Measurements from ENCODE around the gene HPS4. TPM values are rescaled to one million over a fixed set of nuclear protein-coding genes. Genes with fewer than 3 reads are reported as not detected.
"Not testable (repeated sequence)": the region's sequence is repeated elsewhere in the genome, so short reads cannot be mapped to it uniquely, and the experiment has no call there.

HPS4 gene
- total RNA-seq, 1 donor from 2014 or later, result 49.8 TPM

DNA sequence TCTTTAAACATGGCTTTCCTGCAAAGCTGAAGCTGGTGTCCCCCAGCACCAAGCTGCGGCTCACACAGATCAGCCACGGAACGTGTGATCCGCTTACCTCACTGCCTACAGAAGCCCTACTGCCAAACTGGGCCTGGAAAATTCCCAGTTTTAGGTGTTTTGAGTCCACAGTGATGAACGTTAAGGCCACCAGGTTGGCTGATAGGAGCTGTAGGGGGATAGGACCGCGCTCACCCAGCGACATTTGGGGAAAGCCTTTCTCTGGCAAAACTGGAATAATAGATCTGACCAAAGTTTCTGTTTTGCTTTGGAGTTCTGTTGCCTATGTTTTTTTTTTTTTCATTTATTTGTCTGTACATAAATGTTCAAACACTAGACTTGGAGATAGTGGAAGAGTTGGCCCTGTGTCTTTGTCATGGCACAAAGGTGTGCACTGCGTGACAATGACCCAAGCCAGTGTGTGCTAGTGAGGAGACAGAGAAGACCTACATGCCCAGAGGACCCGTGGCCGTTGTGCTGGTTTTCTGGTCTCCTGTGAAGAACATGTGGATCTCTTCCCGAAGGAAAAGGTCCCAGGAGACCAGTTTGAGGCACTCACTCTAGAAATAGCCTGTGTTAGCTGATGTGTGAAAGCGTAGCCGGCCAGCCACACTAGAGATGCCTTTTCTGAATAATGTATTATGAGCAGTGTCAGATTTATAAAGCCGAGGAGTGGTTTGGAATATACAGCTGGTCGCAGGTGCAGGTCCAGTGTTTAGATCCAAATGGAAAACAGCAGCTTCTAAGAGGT lies 39.5 kb downstream of the HPS4 start:
- DNase-seq (ENCODE audit: low spot score), result no peak

DNA sequence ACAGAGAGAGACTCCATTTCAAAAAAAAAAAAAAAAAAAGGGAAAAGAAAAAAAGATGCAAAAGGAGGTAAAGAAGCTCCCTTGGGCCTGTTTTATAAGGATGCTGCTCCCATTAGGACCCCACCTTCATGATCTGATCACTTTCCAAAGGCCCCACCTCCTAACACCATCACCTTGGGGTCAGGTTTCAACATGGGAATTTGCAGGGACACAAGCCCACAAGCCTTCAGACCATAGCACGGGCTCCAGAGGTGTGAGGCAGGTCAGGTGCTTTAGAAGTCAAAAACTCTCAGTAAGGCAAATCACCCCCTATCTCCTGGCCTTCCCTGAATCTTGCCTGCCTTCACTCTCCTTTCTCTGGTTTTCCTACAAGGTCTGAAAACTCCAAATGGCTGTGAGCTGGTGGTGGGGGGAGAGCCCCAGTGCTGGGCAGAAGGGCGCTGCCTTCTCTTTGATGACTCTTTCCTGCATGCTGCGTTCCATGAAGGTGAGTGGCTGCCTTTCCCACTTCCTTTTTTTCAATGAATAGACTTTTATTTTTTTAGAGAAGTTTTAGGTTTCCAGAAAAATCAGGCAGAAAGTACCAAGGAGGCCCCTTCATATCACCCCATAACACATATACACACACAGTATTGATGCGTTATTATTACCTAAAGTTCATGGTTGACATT lies 41.4 kb downstream of the HPS4 start:
- DNase-seq (ENCODE audit: low spot score), result no peak

DNA sequence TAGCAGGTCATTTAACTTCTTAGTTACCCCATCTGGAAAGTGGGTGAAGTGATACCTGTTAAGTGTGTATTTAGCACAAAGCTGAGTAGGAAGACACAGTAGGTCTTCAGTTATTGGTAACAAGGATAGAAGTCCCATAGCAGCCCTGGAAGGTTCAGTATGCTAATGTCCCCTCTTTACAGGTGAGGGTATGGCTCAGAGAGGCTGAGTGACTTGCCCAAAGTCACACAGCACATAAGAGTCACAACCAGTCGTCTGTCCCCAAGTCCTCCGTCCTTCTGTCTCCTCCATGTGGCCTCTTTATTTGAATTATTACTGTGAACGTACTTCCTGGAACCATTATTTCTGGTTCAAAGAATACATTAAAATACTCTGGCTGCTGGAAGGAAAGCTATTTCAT lies 44.0 kb downstream of the HPS4 start:
- no peak for DNase-seq (ENCODE audit: low spot score)

DNA sequence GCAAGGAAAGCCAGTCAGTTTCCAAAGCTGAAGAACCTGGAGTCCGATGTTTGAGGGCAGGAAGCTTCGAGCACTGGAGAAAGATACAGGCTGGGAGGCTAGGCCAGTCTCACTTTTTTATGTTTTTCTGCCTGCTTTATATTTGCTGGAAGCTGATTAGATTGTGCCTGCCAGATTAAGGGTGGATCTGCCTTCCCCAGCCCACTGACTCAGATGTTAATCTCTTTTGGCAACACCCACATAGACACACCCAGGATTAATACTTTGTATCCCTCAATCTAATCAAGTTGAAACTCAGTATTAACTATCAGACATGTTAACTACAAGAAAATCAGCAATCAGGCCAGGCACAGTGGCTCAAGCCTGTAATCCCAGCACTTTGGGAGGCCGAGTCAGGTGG lies 44.8 kb downstream of the HPS4 start:
- not testable (repeated sequence) for DNase-seq (ENCODE audit: low spot score)

DNA sequence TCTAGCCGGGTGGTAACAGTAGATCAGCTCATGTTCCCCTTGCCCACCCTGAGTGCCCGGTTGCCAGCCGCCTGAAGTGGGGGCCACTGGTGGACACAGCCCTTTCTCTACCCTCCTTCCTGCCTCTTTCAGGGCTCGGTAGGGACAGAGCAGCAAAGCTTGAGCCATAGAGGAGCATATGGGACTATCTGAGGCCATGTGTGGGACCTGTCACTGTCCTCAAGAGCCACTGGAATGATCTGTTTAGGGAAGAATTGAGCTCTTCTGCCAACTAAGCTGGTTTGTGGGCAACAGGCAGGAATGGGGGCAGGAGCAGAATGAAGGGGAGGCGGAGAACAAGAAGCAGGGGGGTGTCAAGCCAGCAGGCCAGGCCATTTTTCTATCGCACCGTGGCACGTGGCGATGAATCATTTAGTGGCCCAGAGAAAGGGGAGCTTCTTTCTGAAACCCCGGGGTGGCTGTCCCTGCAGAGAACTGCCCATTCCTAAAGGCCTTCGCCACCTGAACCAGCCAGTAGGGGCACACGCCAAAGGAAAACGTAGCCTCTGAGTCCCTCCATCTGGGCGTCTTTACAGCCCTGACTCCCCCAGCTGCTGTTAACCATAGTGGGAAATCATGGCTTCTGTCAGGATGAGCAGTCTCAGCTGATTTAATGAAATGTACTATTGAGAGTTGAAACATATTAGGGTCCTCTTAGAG lies 45.7 kb downstream of the HPS4 start:
- DNase-seq (ENCODE audit: low spot score), result no peak

DNA sequence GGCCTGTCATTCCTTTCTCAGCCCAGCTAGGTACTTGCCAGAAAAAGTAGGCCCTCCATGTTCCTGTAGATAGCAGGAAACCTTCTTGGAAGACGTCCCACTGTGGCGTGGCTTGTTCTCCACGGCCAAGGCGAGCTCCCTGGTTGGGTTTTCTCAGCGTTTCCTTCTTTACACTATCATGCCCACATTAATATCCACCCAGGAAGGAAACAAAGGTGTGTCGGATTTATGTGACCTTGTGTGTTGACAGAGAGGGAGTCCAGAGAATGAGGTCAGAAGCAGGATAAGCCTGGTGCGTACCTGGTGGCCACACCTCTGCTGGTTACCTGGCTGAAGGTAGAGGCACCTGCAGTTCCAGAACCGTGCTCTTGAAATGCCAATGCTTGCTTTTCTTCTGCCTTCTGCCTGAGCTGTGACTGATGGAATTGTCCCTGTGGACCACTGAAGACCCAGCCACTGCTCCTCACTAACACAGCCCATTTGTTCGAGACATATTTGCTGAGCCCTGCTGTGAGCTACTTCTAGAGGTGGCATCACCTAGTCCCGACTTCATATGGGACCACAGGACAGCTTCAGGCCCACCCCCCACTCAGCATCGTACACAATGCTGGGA lies 46.6 kb downstream of the HPS4 start:
- DNase-seq (ENCODE audit: low spot score), result peak; percentile 68

DNA sequence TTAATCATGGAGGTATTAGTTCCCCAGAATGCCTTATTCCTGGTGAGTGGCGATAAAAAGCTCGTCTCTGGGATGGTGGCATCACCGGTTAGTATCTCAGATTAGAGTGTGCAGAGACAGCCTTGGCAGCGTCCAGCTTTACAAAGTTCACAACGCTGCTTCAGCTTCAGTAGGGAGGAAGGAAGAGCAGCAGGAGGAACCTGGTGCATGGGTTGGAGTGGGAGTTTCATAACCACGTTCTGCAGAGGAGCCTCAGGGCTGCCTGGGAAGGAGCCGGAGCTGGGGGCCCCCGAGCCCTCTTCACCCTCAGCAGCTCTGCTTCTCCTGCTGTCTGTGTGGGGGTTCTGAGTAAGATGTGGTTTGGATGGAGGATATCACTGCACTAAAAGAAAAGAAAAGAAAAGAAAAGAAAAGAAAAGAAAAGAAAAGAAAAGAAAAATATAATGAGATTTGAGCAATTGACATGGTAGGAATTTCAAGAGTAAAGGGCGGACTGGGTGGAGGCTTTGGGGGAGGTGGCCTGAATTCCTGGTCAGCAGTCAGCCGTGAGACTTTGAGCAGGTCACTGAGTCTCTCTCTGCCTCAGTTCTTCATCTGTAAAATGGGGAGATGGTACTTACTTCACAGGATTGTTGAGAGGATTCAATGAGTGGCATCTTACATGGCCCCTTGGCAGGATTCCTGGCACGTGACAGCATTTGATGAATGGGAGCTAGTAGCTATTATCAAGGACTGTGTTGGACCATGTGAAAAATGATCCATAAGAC lies 48.1 kb downstream of the HPS4 start:
- DNase-seq (ENCODE audit: low spot score), result no peak

DNA sequence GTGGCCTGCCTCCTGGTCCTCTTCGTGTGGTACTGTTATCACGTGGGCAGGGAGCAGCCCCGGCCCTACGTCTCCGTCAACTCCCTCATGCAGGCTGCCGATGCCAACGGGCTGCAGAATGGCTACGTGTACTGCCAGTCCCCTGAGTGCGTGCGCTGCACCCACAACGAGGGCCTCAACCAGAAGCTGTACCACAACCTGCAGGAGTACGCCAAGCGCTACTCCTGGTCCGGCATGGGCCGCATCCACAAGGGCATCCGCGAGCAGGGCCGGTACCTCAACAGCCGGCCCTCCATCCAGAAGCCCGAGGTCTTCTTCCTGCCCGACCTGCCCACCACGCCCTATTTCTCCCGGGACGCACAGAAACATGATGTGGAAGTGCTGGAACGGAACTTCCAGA lies 49.8 kb downstream of the HPS4 start:
- no peak for DNase-seq (ENCODE audit: low spot score)

DNA sequence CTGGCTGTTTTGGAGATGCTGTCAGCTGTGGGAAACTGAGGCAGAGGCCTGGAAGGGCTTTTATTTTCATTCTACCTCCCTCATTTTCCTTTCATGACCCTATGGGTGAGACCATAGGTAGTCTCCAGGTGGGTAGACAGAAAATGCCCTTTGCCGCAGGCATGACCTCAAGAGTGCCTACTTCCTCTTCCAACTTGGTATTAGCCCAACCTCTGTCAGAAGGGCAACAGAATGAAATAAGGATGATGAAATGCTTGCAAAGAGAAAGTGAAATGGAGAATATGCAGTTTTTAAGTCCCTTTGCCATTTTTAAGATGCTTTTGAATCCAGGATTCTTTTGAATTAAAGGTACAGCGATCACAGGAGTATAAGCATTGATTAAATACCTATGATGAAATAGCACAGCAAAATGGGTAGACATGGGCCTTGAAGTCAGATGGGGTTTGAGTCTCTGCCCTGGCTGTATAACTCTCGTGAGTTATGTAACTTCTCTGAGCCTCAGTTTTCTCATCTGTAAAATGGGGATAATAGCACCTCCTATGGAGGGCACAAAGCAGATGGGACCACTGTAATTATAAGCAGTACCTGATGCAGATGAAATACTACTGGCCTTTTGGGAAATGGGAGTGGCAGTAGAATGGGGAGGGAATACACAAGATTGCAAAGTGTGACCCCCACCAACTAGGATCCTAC lies 50.8 kb downstream of the HPS4 start:
- DNase-seq (ENCODE audit: low spot score), result no peak

DNA sequence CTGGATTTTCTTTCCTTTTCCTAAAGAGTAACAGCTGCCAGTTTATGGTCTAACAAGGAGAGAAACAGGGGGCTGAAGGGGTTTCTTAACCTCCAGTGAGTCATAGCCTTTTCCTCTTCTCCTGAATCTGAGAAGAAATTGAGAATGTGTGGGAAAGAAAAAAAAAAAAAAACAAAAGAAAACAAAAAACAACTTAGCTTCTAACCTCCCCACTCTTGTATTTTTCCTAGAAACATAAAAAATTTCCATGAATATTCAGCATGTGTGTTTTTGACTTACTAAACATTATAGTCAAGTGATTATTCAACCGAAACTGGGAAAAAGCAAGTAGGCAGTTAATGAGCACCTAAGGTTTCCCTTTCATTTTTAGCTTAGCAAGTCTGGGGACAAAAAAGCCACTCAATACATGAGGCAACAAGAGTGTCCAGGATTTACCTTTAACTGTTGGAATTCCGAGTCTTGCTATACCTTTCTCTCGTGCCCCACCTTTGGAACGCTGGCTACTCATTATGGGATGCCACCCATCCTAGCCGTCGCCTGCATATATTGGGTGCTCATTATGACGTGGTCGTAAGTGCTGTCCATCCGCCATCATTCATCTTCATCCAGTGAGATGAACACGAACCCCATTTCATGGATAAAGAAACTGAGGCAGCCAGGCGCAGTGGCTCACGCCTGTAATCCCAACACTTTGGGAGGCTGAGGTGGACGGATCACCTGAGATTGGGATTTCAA lies 52.2 kb downstream of the HPS4 start:
- no peak for DNase-seq (ENCODE audit: low spot score)

DNA sequence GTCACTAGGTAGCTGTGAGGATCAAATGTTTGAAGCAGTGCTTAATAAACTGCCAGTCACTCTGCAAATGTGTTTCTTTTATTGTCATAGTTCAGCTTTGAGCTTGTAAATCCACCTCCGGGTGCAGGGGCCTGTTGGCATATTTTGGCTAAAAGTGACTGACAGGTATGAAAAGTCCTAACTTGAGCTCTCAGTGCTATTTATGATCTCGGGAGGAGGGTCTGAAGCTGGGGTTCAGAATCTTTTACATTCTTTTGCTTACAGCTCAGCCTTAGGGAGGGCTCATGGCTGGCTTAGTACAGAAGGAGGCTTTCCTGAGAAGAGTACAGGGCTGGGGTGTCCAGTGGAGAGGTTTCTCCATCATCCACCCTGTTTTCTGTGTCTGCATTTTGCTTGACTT lies 53.0 kb downstream of the HPS4 start:
- no peak for DNase-seq (ENCODE audit: low spot score)

DNA sequence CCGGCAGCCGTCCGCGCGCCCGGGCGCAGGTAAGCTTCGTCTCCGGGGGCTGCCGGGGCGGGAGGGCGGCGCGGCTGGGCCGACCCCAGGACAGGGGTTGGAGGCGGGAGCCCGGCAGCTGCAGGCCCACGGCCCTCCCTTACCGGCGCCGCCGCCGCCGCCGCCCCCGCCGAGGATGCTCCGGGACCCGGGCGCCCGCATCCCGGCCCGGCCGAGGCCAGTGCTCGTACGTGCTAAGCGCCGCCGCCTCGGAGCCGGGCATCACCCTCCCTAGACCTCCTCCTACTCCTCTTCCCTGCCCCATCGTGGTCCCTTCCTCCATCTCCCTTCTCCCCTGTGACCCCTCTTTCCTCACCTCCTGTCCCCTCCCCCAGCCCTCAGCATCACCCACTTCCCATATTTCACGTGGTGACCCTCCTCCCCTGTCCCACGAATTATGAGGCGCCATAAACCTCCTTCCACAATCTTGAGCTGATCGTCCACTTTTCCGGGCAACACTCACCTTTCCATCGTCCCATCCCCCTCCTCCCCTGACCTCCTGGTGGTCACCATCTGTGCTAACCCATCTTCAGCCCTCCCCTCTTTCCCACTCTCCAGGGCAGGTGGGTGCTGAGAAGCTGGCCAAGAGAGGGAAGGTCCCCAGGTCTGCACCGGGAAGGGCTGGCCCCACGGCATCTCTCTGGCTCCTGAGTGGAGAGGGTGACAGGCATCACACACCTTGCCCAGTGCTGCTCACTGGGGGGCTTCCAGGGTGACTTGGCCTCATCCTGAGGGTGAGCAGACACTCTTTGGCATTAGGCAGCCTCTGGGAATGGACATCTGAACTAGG lies 53.9 kb downstream of the HPS4 start:
- no peak for DNase-seq (ENCODE audit: low spot score)

DNA sequence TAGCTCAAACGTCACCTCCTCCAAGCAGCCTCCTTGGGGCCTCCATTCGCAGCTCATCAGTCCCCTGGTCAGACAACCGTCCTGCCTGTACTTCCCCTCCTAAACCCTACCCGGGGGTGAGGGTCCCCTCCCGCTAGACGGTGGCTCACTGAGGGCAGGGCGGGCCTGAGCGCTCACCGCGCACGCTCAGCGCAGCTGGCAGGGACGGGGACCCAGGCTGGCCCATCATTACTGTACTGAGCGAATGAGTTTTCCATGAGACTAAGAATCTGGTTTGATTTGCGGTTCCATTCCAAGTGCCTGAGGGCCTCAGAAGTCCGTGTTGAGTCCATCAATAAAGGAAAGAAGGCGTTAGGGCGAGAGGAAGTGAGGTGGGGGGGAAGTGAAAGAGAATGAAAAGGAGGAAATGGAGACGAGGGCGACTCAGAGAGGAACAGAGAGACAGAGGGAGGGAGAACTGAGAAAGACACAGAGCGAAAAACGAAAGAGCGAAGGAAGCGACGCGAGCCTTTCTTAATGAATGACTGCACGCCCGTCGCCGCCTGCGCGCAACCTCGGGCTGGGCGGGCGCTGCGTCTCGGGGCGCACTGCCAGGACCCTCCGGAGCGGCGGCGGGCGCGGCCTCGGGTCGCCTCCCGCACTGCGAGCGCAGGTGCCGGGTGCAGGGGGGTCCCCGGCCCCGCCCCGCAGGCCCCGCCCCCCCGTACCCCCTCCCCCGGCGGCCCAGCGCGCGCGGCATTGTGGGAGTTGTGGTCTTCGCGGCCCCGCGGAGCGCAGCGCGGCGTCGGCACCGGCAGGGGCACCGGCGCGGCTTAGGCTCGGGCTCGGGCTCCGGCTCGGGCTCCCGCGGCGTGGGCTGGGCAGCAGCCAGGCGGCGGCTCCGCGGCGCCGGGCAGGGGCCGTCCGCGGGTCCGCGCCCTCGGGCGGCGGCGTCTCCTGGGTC lies 54.8 kb downstream of the HPS4 start, which contains the start of gene ASPHD2:
ASPHD2 (plus strand) TSS at position 746 of the 943 bp plus-strand sequence. CDS start 4,356 bp downstream, outside the sequence.
- peak; percentile 58 for DNase-seq (ENCODE audit: low spot score)

DNA sequence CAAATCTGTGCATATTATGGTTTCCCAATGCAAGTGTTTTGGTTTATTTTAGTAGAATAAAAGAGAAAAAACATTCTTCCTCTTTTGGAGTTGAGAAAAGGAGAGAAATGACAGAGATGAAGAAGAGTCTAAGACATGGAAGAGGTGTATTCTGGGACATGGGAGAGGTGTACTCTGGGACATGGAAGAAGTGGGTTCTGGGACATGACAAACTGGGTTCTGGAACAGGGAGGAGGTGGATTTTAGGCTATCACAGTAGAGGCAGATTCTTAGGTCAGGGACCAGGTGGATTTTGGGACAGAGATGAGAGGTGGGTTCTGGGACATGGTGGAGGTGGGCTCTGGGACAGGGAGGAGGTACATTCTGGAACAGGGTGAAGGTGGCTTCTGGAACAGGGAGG lies 56.7 kb downstream of the HPS4 start:
- no peak for DNase-seq (ENCODE audit: low spot score)

DNA sequence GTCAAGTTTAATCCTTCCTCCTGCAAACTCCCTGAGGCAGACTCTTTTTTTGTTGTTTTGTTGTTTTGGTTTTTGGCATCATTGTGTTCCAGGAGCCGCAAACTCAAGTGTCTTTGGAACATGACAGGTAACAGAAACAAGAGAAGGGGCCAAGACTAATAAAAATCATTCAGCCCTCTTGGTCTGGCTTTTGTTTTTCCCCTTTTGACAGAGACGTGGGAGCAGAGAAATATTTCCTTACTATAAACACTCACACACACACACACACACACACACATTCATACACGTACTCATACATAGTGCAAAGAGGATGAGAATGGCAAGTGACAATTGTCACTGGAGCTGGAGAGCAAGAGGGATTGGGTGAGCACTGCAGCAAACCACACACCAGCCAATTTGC lies 65.0 kb downstream of the HPS4 start:
- DNase-seq (ENCODE audit: low spot score), result no peak

DNA sequence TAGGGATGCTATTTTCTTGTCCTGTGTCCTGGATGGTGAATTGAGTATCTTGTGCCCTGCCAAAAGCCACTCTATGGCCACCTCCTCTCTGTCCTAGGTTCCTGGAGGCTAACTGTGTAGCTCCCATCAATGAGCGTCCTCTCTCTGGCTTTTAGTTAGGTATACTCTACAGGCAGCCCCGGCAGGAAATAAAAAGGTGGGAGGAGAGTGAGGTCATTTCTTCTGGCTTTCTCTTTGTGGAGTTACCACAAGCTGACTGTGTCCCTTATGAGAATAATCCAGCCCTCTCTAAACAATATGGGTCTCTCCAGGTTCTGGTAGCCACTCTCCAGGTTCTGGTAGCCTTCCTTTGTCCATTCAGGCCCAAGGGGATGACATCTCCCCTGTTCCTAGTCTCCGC lies 66.2 kb downstream of the HPS4 start:
- no peak for DNase-seq (ENCODE audit: low spot score)

DNA sequence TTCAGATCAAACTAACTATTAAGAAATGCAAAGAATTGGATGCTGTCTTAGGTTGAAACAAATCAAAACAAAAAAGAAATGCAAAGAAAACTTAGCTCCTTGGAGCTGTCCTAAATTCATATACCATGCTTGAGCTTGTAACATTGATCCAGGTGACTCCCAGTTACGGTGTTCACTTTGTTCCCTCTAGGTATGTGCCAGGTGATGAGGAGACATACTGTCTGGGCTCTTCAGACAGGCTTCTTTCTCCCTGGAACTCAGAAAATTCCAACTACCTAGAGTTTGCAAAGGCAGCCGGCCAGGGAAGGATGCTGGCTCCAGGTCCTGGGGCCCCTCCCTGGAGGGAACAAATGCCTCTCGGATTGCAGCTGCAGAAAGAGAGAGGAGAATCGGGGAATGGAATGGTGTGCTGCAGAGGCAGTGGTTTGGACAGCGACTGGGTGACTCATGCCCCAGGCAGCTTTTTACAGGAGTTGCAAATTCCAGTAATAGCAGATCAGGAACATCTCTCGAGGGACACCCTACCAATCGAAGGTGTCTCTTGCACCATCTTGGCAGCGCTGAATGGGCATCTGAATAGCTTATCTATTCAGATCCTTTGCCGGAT lies 66.8 kb downstream of the HPS4 start:
- DNase-seq (ENCODE audit: low spot score), result no peak

DNA sequence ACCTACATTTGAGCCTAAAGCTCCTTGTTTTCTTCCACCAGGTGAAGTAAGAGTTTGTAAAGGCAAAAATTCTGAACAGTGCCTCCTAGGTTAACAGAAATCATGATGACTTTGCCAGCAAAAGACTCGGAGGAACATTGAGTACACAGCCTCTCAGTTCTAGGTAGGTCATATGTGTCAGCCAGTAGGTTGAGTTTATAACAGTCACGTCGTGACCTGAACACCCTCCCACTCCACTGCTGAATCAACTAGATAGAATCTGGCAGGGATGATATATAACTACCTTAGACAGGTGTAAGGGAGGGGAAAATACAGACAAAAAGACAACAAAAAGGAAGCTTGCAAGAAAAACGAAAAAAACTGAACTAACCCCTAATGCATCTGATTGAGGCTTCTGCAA lies 67.3 kb downstream of the HPS4 start:
- no peak for DNase-seq (ENCODE audit: low spot score)

Measured in ureter (tissue), 1 donor.